Keratinocyte (primary cell): ENCODE results near the gene SCN9A. TPM values are rescaled to one million over a fixed set of nuclear protein-coding genes. Genes with fewer than 3 reads are reported as not detected.
A peak's percentile ranks its signal among the peaks of the same experiment; 100 is the strongest.

ENCODE experiments used
- DNase-seq: peaks from one replicate; pipeline ENCODE4 v3.0.0-alpha.2; 2011; ENCODE audit warnings: low read depth, missing footprints, low spot score
- FAIRE-seq: peaks from 2 replicates; lab custom pipeline; 2011; peaks lifted over from hg19 to GRCh38; lab: Jason Lieb, UNC
- H2AFZ ChIP-seq: 2 replicates; pipeline ENCODE4 v1.6.0; 2012; ENCODE audit warnings: low read length, control low read depth, inconsistent platforms; ENCODE audit not compliant: control insufficient read depth
- H3K27ac ChIP-seq: 2 replicates; pipeline ENCODE4 v1.5.1; 2011; ENCODE audit warnings: low read length; ENCODE audit not compliant: control insufficient read depth, insufficient read depth
- H3K27me3 ChIP-seq: 3 replicates; pipeline ENCODE4 v1.6.0; 2011; ENCODE audit warnings: low read length; ENCODE audit not compliant: control insufficient read depth, insufficient read depth; ENCODE audit errors: extremely low read depth
- H3K36me3 ChIP-seq, 2 experiments: 2 replicates in 1 of 2; 3 replicates in 1 of 2; pipeline ENCODE4 v1.5.1; 2011; ENCODE audit warnings: low read length in 2 of 2, mild to moderate bottlenecking in 1 of 2; ENCODE audit not compliant: control insufficient read depth in 2 of 2, insufficient read depth in 2 of 2; ENCODE audit errors: extremely low read depth in 1 of 2
- H3K4me1 ChIP-seq: 3 replicates; pipeline ENCODE4 v1.5.1; 2011; ENCODE audit warnings: low read length; ENCODE audit not compliant: control insufficient read depth, insufficient read depth; ENCODE audit errors: extremely low read depth
- H3K4me2 ChIP-seq: 3 replicates; pipeline ENCODE4 v1.6.0; 2011; ENCODE audit warnings: low read depth, low read length; ENCODE audit not compliant: control insufficient read depth, insufficient read depth; ENCODE audit errors: extremely low read depth
- H3K4me3 ChIP-seq, 3 experiments: fragments of 200-600 bp in 1 of 3; sonication (generic) in 1 of 3; 2 replicates in 2 of 3; 3 replicates in 1 of 3; pipeline ENCODE4 v1.5.1; 2011 to 2016; ENCODE audit warnings: low read length in 3 of 3, mild to moderate bottlenecking in 3 of 3, control low read depth in 2 of 3, inconsistent platforms in 1 of 3, low read depth in 1 of 3, mixed read lengths in 1 of 3, mixed run types in 1 of 3, moderate library complexity in 1 of 3; ENCODE audit not compliant: control insufficient read depth in 2 of 3, insufficient read depth in 2 of 3; ENCODE audit errors: extremely low read depth in 1 of 3
- H3K79me2 ChIP-seq: 2 replicates; pipeline ENCODE4 v1.6.0; 2012; ENCODE audit warnings: low read length; ENCODE audit not compliant: control insufficient read depth, insufficient read depth
- H3K9ac ChIP-seq: 3 replicates; pipeline ENCODE4 v1.6.0; 2011; ENCODE audit warnings: low read length; ENCODE audit not compliant: control insufficient read depth, insufficient read depth; ENCODE audit errors: extremely low read depth
- H3K9me1 ChIP-seq: 3 replicates; pipeline ENCODE4 v1.6.0; 2011; ENCODE audit warnings: low read length; ENCODE audit not compliant: control insufficient read depth, insufficient read depth; ENCODE audit errors: extremely low read depth
- H3K9me3 ChIP-seq: 2 replicates; pipeline ENCODE4 v1.5.1; 2012; ENCODE audit warnings: low read depth, low read length; ENCODE audit not compliant: control insufficient read depth
- H4K20me1 ChIP-seq: 3 replicates; pipeline ENCODE4 v1.6.0; 2011; ENCODE audit warnings: low read length; ENCODE audit not compliant: control insufficient read depth, insufficient read depth; ENCODE audit errors: extremely low read depth
- EZH2 ChIP-seq: IDR thresholded peaks from one replicate; pipeline ENCODE4 v1.6.1; 2012; ENCODE audit warnings: inconsistent platforms, mild to moderate bottlenecking, low read length, moderate library complexity
- dilution Hi-C: fragments of 300-500 bp; cut with MboI; formaldehyde crosslinking; loops from one replicate; pipeline ENCODE4 v1.7.0; 2020; ENCODE audit warnings: low sequenced_read_pairs; ENCODE audit not compliant: extremely low pct_ligation_motif_present
- polyA plus RNA-seq, 5 experiments: library from polyadenylated mRNA; depleted of rRNA in 3 of 5; stranded (reverse) in 3 of 5; stranded (forward) in 1 of 5; unstranded in 1 of 5; fragments of >200 nt; gene quantifications; 1 replicate in 1 of 5; 2 replicates in 3 of 5; 3 replicates in 1 of 5; pipeline versions ENCODE4 v1.2.1 to v1.2.3, GENCODE V29; 2011 to 2012; ENCODE audit warnings: missing spikeins in 2 of 5, low read depth in 1 of 5, low replicate concordance in 1 of 5
- TF ChIP-seq, protein P1 (sequence below), 3 experiments: IDR thresholded peaks in 1 of 3; conservative IDR thresholded peaks in 1 of 3; optimal IDR thresholded peaks in 1 of 3; 2 replicates in 2 of 3; 3 replicates in 1 of 3; pipeline versions ENCODE3 to v1.5.1; 2011; ENCODE audit warnings: low read length in 3 of 3, mild to moderate bottlenecking in 3 of 3, moderate library complexity in 2 of 3, control low read depth in 1 of 3, inconsistent platforms in 1 of 3; ENCODE audit not compliant: insufficient read depth in 2 of 3; ENCODE audit errors: extremely low read depth in 1 of 3

The SCN9A gene
- polyA plus RNA-seq, 1 donor (not counting 4 experiments of a cell fraction or from before 2014, with no cell fraction given), result 0.10 TPM

DNA sequence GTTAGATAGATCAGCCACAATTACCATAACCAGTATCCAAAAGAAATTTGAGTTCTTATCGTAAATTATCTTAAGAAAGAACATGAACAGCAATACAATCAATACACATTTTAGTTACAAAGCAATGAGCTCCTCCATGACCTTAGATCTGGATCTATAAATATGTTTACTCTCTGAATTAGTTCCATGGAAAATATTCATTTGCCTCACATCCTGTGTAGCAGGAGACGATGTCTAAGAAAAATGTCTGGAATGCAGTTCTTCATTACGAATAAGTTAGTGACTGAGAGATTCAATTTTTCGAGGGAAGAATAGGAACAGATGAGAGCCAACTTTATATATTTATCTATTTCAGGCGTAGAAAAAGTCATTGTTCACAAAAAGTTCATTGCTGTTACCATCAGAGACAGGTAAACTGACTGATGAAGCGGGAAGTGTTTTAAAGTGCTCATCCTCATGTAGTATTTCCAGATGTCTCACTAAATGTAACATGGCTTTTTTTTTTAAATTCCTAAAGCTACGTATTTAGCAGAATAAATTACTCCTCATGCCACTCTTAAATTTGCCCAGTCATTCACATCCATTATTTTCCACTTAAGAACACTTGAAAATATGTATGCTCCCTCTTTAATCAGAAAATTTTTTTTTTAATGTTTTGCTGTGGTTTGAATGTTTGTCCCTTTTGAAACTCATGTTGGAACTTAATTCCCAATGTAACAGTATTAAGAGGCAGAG is 141.5 kb downstream of the SCN9A start:
- no peak for DNase-seq
- Histone ChIP-seq H3K9me3 (no peaks in the 10 kb centered on the region), H3K36me3 (no peaks in the 10 kb centered on the region), H3K9me1 (no peaks in the 10 kb centered on the region), H3K4me2 (no peak overlapping the region), H3K27ac (no peak overlapping the region), H3K79me2 (no peaks in the 10 kb centered on the region), H4K20me1 (no peaks in the 10 kb centered on the region), H3K9ac (no peak overlapping the region), H3K27me3 (no peaks in the 10 kb centered on the region), H2AFZ (peak overlapping the region; percentile 52), H3K4me3 (no peak overlapping the region), H3K4me1 (no peaks in the 10 kb centered on the region)
- no peak for FAIRE-seq
- TF ChIP-seq, protein P1, sequence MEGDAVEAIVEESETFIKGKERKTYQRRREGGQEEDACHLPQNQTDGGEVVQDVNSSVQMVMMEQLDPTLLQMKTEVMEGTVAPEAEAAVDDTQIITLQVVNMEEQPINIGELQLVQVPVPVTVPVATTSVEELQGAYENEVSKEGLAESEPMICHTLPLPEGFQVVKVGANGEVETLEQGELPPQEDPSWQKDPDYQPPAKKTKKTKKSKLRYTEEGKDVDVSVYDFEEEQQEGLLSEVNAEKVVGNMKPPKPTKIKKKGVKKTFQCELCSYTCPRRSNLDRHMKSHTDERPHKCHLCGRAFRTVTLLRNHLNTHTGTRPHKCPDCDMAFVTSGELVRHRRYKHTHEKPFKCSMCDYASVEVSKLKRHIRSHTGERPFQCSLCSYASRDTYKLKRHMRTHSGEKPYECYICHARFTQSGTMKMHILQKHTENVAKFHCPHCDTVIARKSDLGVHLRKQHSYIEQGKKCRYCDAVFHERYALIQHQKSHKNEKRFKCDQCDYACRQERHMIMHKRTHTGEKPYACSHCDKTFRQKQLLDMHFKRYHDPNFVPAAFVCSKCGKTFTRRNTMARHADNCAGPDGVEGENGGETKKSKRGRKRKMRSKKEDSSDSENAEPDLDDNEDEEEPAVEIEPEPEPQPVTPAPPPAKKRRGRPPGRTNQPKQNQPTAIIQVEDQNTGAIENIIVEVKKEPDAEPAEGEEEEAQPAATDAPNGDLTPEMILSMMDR (optimal IDR thresholded peaks at IDR 0.05 in 1 of 3, IDR thresholded peaks at IDR 0.05 in 1 of 3, conservative IDR thresholded peaks at IDR 0.05 in 1 of 3; ENCODE audit: extremely low read depth in 1 of 3, insufficient read depth in 2 of 3, low read length in 3 of 3), result no peak
- no peak for TF ChIP-seq EZH2
- dilution Hi-C loops, result no loop called here

DNA sequence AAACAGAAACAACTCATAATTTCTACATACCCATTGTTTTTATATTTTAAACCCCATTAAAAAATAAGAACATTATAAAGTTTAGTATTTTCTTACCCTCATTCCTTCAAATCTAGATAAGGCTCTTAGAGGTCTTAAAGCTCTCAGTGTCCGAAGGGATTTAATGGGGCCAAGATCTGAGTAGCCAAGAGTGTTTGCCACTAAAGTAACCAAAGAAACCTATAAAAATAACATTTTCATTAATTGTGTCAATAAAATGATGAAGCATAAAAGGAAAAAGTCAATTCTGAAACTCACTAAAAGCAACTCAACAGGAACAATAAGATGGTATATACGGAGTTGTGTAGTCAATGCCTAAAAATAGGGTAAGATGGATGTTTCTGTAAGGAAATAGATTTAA is 142.5 kb downstream of the SCN9A start:
- H3K79me2 ChIP-seq, result no peaks in the 10 kb centered on the region
- no peaks in the 10 kb centered on the region for H3K9me1 ChIP-seq
- no peak overlapping the region for H2AFZ ChIP-seq
- no peaks in the 10 kb centered on the region for H3K9me3 ChIP-seq
- dilution Hi-C loops, result no loop called here
- no peaks in the 10 kb centered on the region for H4K20me1 ChIP-seq
- DNase-seq (no peak), FAIRE-seq (no peak)
- H3K4me2 ChIP-seq, result no peak overlapping the region
- H3K27ac ChIP-seq, result no peak overlapping the region
- H3K36me3 ChIP-seq, result no peaks in the 10 kb centered on the region
- no peaks in the 10 kb centered on the region for H3K4me1 ChIP-seq
- no peak overlapping the region for H3K9ac ChIP-seq
- H3K27me3 ChIP-seq, result no peaks in the 10 kb centered on the region
- TF ChIP-seq, protein P1 (optimal IDR thresholded peaks at IDR 0.05 in 1 of 3, IDR thresholded peaks at IDR 0.05 in 1 of 3, conservative IDR thresholded peaks at IDR 0.05 in 1 of 3; ENCODE audit: extremely low read depth in 1 of 3, insufficient read depth in 2 of 3, low read length in 3 of 3), result no peak
- no peak for TF ChIP-seq EZH2
- H3K4me3 ChIP-seq, result no peak overlapping the region
